HL-60 (cell line): Measurements from ENCODE around the gene PIK3R2.

Source experiments
- GABPA ChIP-seq: IDR thresholded peaks from 2 replicates; pipeline ENCODE4 v1.6.1; 2012; ENCODE audit warnings: low read depth
- POLR2AphosphoS5 ChIP-seq: IDR thresholded peaks from 2 replicates; pipeline ENCODE4 v1.6.1; 2012; ENCODE audit warnings: low read depth
- REST ChIP-seq: IDR thresholded peaks from 2 replicates; pipeline ENCODE4 v1.6.1; 2012; ENCODE audit warnings: low read depth; ENCODE audit not compliant: insufficient replicate concordance
- SPI1 ChIP-seq: IDR thresholded peaks from 2 replicates; pipeline ENCODE4 v1.6.1; 2012; ENCODE audit warnings: low read depth, mild to moderate bottlenecking, borderline replicate concordance
- TF ChIP-seq, protein P1 (sequence below): IDR thresholded peaks from one replicate; pipeline ENCODE4 v1.5.1; 2011; ENCODE audit warnings: low read length, control low read depth, inconsistent platforms; ENCODE audit not compliant: insufficient read depth

DNA sequence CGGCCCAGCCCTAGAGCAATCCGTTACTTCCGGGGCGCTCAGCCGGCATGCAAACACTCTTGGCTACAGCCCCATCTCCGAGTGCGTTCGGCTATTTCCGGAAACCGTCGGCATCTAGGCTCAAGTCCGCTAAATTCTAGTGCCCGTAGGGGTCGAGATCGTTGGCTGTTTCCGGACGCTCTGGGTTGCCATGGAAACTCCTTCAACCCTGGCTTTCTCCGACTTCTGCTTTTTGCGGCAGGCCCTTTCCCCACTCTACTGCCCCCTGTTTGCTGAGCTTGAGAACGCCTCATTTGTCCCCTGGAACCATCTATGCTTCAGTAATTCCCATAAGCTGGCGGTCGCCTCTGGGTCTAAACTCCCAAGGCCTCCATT is 534 bp upstream of the PIK3R2 start:
- TF ChIP-seq, protein P1, sequence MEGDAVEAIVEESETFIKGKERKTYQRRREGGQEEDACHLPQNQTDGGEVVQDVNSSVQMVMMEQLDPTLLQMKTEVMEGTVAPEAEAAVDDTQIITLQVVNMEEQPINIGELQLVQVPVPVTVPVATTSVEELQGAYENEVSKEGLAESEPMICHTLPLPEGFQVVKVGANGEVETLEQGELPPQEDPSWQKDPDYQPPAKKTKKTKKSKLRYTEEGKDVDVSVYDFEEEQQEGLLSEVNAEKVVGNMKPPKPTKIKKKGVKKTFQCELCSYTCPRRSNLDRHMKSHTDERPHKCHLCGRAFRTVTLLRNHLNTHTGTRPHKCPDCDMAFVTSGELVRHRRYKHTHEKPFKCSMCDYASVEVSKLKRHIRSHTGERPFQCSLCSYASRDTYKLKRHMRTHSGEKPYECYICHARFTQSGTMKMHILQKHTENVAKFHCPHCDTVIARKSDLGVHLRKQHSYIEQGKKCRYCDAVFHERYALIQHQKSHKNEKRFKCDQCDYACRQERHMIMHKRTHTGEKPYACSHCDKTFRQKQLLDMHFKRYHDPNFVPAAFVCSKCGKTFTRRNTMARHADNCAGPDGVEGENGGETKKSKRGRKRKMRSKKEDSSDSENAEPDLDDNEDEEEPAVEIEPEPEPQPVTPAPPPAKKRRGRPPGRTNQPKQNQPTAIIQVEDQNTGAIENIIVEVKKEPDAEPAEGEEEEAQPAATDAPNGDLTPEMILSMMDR: peak; percentile 85
- TF ChIP-seq POLR2AphosphoS5: peak; percentile 54
- no peak for TF ChIP-seq REST
- no peak; the same call in 1 of the 2 replicates for TF ChIP-seq GABPA
- TF ChIP-seq SPI1: peak; percentile 98
